GM21381 (cell line): ENCODE results near the gene CHURC1.

Experiments used
- ATAC-seq: cut with Tn5 transposase; IDR thresholded peaks from one replicate; pipeline ENCODE4 v1.9.1; 2021; ENCODE audit warnings: mild to moderate bottlenecking, moderate library complexity; ENCODE audit not compliant: unreplicated experiment

CHURC1 gene

DNA sequence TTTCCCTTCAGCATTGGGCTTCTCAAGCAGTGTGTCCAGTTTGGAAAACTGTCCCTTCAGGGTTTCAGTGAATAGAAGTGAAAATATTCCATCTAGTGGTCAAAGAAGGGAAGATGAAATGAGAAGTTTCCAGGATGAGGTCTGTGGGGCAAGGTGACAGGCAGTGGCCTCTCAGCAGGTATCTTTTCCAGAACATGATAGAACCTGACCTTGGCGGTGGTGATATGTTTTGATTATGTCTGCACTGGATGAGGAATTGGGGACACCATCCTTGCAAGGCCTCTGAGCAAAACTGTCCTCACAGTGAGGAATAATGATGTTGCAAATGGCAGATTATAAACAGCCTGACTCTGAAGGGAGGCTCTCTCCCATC is 23.6 kb downstream of the CHURC1 start:
- no peak for ATAC-seq

DNA sequence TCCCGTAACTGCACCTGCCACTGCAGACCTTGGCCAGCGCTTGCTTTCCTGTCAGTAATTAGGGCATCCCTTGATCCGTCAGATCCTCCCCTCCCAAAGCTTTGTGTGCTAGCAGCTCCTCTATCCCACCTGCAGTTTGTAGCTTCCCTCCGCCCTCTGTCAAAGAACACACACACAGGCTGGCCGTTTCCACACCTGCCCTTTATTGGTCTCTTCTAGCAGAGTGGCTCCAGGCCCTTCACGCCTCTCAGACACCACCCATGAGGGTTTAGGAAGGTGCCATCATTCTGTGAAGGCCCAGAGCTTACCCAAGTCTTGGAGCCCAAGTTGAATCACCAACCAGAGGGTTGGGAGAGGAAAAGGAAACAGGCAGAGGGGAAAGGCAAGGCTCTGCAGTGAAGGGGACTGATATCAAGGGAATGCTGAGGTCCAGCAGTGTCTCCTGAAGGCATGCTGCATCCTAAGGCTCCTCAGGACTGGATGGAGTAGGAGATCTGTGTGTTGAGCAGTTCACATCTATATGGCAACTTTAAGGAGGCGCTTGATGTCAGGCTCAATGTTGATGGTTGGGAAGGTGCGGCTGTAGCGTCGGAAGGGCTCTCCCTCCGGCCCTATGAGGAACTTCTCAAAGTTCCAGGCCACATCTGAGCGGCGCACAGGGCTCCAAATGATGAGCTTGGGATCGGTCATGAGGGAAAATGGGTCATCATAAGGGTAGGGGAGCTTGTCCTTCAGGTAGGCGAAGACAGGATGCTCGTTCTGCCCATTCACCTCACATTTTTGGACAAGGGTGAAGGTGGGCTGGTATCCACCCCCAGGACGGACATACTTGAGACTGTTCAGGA is 24.9 kb downstream of the CHURC1 start:
- ATAC-seq: no peak

DNA sequence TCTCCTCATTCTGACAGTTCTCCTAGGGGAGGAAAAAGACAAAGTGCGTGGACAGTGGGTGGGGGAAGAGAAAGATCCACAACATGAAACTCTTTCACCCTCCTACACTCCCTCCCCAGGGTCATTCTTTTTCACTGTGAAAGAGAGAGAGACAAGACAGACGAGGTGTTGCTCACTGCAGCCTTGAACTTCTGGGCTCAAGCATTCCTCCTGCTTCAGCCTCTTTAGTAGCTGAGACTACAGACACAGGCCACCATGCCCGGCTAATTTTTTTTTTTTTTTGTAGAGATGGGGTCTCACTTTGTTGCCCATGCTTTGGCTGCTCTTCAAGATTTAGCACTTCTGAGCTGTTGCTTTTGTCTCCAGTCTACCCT is 25.5 kb downstream of the CHURC1 start:
- no peak for ATAC-seq

DNA sequence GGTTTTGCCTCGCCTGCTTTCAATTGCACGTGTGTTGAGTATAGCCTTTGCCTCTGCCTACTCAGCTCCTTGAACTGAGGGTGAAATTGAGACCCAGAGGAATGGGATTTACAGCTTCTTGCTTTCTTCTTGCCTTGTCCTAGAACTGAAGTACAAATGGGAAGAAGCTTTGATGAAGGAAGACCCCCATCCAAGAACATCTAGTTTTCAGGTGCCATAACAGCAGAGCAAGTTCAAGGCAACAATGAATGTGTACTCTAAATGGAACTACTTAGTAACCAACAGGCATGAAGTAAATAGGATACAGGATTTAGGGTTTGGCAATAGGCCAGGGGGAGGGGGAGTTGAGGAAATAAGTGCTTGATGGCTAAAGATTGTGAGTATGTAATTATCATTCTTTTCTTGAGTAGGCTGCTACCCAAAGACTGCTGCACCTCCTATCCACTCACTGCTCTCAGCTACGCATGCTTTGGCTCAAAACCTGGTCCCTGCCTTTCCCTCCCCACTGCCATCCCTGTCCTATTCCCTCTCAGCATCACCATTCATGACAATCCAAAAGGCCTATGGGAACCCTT is 26.2 kb downstream of the CHURC1 start:
- ATAC-seq: no peak

DNA sequence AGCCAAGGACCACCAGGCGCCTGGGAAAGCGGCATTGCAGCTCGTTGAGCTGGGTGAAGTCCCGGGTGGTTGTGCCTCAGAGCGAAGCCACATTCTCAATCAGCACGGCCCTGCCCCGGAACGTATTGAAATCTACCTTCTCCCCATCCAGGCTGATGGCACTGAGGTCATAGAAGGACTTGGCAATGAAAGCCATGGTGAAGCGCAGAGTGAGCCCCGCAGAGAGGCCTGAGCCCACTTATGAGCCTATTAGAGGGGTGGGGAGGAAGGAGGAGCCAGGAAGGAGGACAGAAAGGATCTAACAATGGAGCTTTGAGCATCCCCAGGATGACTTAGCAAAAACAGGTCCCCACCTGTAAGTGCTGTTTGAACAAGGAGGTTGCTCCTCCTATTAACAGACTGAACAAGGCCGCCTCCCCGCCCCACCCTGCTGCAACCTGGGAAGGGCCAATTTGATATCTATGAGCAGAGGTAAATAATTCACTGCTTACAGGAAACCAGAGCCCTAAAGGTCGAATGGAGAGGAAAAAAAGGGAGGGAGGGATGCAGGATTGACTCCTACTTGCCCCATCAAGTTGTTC is 28.4 kb downstream of the CHURC1 start, which contains the start of gene GPX2:
TSS of gene GPX2 (minus strand) at position 215 of the 581 bp plus-strand sequence. CDS start at position 196, 19 bp downstream.
- no peak for ATAC-seq

DNA sequence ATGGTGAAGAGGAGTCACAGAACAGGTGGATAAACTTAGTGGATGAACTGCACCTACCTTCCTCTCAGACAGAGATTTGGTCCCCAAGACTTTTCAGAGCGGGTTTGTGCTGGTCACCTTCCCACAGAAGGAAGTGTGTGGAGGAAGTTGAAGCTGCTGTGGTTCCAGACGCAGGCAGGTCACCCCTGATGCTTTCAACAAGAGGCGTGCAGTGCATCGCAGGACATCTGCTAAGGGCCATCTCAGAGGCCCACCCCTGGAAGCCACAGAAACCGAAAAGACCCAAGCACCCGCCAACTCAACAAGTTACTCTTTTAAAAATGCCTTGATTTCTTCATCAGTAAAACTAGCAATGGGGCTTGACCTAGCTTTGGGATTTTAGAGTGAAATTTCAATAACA is 29.3 kb downstream of the CHURC1 start:
- no peak for ATAC-seq

DNA sequence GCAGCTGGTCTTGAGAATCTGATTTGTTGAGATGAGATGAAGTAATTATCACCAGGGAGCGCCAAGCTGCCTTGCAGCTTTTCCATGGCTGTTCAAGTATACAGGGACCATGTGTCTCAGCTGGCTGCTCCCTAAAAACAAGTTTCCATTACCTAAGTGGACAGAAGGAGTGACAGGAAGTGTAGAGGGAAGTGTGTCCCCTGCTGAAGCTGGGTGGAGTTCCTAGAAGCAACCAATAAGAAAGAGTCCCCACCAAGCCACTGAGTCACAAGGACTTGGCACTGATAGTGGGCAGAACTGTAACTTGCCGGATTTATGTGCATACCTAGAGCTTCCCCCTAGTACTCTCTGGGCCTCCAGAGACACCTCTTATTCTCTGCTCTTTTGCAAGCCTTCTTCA is 29.8 kb downstream of the CHURC1 start:
- ATAC-seq: no peak

DNA sequence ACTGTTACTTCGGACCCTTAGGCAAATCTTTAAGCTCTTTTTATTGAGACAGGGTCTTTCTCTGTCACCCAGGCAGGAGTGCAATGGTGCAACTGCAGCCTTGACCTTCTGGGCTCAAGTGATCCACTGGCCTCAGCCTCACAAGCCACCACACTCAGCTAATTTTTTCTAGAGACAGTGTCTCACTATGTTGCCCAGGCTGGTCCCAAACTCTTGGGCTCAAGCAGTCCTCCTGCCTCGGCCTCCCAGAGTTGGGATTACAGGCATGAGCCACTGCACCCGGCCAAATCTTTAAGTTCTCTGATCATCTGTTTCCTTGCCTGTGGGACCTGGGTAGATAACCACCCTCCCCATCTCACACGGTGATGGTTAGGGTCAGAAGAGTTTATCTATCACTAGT is 30.6 kb downstream of the CHURC1 start:
- no peak for ATAC-seq

DNA sequence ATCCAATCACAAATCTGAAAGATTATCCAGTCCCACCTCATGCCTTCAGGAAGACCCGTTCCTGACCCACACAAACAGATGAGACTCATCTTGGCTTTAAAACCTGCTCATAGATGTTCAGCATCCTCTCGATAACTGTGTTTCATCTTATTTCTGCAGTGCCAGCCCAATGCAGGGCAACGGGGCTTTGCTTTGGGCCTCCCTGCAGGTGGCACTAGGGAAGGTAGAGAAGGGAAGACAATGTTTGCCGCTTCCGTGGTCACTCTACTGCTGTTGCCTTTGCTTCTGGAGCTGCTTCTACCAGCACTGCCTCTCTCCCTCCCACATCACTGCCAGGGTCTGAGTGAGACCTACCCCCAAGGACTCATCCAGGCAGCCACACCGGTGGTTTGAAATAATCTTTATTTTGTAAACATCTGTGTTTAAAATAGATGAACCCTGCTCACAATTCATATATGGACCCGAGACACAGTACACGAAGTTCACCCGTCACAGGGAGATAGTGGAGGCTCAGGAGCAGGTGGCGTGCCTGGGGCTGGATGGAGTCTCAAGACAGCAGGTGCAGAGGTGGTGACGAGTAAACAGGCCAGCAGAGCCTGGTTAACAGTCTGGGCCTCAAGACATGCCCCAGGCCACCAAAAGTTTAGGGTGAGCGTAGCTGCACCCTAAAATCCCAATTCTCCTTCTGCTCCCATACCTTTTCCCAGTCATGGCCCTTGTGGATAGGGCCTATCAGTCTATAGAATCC is 31.4 kb downstream of the CHURC1 start:
- no peak for ATAC-seq

DNA sequence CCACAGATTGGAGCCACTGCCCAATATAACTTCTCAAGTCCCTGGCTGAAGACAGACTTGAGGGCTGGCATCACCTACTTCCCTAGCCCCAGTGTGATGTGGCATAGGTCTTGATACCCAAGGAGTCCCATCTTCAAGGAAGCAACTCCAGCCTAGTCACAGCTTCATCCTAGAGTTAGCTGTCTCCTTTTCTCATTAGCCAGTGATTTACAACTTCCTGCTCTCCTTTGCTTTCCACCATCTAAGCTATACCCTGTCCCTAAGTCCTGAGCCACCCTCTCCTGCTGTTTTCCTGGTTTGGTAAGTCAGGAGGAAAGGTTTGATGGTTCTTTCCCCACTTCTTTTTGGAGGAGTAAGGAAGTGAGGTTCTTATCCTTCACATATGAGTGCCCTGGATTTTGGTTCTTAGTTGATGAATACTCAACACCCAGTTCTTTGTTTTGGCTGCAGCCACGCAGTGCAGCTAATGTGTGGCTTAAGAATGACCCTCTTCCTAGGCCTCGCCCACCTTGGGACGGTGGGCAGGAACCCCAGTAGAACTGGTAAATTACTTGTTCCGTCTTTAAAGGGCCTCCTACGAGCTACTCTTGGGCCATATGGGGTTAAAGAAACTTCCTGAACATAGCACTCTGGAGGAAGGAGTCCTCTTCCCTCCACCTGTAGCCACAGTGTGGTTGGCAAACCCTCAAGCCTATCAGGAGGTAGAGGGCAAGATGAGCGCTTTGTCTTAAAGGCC is 32.2 kb downstream of the CHURC1 start:
- no peak for ATAC-seq

DNA sequence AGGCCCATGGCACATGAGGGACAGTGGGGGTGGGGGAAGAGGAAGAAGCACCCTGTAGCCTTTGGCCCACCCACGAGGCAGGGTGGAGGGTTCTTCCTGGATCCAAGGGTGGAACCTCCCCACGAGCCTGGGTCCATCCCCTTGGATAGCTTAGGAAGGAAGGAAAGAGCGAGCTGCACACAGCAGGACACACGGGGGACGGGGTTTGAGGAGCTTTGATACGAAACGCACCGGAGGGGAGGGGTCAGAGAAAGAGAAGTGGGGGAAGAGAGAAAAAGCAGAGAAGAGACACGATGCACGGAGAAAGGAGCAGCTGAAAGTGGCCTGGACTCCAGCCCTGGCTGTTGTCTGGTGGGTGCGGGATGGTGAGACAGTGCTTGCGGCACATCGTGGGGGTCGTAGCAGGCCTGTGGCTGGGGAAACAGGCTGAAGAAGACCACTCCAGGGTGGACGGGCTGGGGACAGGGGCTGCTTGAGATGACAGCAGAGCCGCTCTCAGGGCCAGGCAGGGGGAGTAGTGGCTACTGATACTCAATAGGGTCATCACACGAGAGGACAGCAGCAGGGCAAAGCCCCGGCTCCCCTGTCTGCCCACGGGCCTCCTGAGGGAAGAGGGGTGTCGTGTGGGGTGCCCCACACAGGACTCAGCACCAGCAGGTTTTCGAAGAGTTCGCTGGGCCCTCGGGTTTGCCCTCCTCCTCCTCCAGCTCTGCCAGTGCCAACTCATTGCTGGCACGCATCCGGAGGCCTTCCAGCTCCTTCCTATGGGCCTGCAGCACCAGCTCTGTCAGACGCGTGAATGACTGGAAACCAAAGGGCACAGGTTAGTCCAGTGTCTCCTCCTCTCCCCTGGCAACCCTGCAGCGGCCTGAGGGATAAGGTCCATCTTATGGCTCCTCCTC is 33.7 kb downstream of the CHURC1 start:
- no peak for ATAC-seq

DNA sequence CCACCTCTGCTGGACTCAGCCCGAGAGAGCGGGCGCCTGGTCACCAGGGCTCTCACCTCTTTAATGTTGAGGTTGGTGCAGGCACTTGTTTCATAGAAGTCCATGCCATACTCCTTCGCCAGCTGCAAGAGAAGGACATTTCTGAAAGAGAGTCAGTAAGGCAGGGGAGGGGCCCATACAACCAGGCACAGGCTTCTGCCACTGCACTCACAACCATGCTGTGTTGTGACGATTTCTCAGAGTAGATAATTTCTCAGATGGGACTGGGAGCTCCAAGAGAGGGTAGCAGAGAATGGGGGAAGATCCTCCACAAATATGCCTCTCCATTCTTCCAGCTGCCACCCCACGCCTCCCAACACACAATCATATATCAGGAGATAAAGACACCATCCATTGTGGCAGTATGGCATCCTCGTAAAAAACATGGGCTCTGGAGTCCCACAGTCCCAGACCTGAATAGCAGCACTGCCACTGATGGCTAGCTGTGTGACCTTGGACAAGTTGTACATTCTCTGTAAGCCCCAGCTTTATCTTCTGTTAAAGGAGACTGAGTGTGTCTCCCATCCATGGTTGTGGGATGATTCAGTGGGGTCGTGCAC is 34.5 kb downstream of the CHURC1 start:
- no peak for ATAC-seq

DNA sequence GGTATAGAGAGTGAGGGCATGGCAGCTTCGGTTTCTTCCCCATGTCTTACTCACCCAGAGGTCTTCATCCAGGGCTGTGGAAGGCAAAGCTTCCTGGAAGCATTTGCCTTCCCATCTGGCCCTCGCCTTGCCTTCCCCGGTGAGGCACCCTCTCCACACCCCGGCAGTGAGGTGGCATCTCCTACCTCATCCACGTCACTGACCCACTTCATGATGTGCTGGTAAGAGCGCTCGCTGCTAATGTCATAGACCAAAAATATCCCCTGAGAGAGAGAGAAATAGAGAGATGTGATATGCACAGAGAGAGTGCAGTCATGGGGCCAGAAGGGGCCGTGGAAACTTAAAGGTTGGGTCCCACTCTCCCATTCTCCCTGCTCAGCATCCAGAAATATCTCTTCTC is 36.6 kb downstream of the CHURC1 start:
- no peak for ATAC-seq

DNA sequence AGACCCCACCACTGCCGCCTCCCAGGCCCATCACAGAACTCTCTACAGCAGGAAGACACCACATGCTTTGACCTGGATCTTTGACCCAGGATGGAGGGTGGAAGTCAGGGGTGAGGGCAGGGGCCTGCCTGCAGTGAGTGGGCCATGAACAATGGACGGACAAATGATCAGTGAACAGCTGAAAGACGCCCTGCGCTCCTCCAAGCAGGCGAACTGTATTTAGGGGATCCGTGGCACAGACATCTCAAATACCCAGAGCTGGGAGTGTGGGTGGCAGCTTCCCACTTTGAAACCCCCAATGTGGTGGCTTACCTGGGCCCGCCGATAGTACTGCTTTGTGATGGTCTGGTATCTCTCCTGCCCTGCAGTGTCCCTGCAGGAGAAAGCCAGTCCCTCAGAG is 37.0 kb downstream of the CHURC1 start:
- no peak for ATAC-seq

DNA sequence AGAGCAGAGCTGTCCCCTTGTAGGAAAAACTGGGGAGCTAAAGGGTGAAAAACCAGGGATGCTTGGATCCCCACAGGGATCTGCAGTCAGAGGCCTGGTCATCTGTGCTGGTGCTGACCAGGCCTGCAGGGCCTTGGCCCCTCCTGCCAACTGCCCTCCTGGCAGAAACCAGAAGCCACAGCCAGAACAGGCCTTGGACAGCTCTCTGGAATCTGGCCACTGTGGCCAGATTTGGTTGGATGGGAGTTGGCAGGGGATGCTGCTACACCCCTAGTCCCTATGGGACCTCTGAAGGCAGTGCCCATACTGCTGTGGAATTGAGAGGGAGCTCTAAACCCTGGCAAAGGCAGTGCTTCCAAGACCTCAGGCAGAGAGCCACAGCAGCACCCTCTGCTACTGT is 37.5 kb downstream of the CHURC1 start:
- ATAC-seq: no peak

DNA sequence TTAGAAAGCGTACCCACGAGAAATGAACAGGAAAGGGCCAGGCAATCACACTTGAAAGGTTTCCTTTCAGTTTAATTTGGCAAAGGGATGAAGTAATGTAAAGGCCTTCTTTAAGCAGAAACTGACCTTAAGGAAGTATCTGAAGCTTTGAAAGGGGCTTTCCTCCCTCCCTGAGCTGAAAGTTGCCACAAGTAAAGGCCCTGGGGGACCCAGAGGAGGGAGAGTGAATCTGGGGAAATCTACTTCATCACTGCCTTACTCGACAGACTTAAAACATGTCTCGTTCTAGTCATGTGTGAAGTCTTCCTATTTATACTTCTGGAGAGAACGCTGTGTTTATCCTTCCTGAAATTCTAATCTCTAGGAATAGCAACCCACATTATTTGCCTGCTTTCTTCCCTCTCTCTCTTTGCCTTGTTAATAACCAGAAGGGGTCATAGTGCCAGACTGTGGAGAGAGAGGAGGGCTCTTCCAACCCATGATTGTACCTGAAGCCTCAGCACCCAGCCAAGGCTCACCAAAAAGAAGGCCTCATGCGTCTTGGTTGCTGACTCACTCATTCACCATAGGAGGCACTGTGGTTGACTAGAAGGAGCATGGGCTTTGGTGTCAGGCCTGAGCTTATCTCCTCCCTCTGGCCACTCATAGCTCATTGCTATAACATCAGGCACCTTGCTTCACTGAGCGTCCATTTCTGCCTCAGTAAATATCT is 38.5 kb downstream of the CHURC1 start:
- ATAC-seq: no peak

DNA sequence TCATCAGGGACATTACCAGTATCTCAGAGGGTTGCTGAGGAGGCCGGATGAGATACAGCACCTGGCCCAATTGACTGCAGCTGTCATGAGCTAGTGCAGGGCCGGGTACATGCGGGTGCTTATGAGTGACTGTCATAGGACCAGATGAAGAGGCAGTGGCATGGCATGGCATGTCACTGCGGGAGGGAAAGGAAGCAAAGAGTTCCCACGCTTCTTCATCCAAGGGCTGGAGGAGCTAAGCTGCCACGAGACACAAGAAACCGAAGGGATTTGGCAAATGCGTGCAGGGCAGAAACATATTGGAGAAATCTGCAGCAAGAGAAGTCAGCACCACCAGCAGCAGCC is 39.0 kb downstream of the CHURC1 start:
- ATAC-seq: no peak

DNA sequence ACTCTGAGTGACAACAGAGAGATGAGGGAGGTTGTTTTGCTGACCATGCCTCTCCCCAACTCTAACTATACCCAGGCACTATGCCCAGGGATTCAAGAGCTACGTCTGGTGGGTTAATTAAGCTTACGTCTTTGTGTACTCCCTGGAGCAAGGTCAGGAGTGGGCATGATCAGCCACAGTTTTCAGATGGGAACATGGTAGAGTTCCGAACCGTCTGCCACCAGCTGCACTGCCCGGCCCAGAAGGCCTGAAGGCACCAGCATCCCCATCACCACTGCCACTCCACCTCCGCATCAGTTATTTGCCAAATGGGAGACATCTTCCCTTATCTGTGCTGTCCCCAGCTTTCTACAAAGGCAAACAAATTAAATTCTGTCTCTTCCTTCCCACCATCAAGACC is 39.4 kb downstream of the CHURC1 start:
- no peak for ATAC-seq
